ENCODE data around the gene CWC22.

DNA sequence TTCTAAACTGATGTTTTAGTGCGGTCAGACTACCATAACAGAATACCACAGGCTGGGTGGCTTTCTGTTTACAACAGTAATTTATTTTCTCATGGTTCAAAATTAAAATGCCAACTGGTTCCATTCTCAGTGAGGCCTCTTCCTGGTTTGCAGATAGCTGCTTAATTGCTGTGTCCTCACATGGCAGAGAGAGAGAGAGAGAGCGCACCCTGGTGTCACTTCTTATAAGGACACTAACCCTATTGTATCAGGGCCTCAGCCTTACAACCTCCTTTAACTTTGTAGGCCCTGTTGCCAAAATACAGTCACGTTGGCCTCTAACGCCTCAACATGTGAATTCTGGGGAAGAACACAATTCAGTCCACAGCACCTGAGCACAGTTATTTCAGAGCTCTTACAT is 108.2 kb downstream of the CWC22 start:
- TF ChIP-seq, protein P1, sequence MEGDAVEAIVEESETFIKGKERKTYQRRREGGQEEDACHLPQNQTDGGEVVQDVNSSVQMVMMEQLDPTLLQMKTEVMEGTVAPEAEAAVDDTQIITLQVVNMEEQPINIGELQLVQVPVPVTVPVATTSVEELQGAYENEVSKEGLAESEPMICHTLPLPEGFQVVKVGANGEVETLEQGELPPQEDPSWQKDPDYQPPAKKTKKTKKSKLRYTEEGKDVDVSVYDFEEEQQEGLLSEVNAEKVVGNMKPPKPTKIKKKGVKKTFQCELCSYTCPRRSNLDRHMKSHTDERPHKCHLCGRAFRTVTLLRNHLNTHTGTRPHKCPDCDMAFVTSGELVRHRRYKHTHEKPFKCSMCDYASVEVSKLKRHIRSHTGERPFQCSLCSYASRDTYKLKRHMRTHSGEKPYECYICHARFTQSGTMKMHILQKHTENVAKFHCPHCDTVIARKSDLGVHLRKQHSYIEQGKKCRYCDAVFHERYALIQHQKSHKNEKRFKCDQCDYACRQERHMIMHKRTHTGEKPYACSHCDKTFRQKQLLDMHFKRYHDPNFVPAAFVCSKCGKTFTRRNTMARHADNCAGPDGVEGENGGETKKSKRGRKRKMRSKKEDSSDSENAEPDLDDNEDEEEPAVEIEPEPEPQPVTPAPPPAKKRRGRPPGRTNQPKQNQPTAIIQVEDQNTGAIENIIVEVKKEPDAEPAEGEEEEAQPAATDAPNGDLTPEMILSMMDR (conservative IDR thresholded peaks at IDR 0.05; ENCODE audit: low read depth, low read length), result peak; percentile 78
- TF ChIP-seq EZH2phosphoT487 (IDR thresholded peaks at IDR 0.05; ENCODE audit: borderline replicate concordance, low read length) (no peak), EZH2 (IDR thresholded peaks at IDR 0.05; ENCODE audit: low read length, unreplicated experiment) (no peak)

Data from PC-3 (cell line).